HCT116 (cell line): ENCODE measurements around the gene PLEKHG1. TPM values are rescaled to one million over a fixed set of nuclear protein-coding genes. Genes with fewer than 3 reads are reported as not detected.

Experiments used
- ATAC-seq: fragments of 200-7000 bp; cut with Tn5 transposase; 2 replicates; pipeline ENCODE4 v1.9.1; 2020; ENCODE audit warnings: mild to moderate bottlenecking, moderate library complexity
- BruUV-seq: library from RNA; stranded (reverse); fragments of 400-500 nt; replicated peaks from 2 replicates; lab custom pipeline; 2021; lab: Mats Ljungman, UMichigan
- CTCF ChIA-PET: fragments of 300-600 bp; sonication (Branson Sonifier 250); formaldehyde crosslinking; loops from one replicate; lab custom pipeline; 2021; ENCODE audit warnings: antibody characterized with exemption; lab: Charles Lee
- POLR2A ChIA-PET: fragments of 300-600, 350-600 bp; sonication (Branson Sonifier 250); formaldehyde crosslinking; loops from one replicate; lab custom pipeline; 2021; ENCODE audit warnings: antibody characterized with exemption; lab: Charles Lee
- RAD21 ChIA-PET, 2 experiments: fragments of 300-600 bp; sonication (Branson Sonifier 250); formaldehyde crosslinking; loops; one replicate each; lab custom pipeline; 2023; ENCODE audit warnings: low total read pairs in 2 of 2; ENCODE audit not compliant: uncharacterized antibody in 2 of 2, unreplicated experiment in 2 of 2, low non-redundant PET in 1 of 2; lab: Charles Lee
- DNase-seq: peaks from one replicate; pipeline ENCODE4 v3.0.0-alpha.2; 2010; ENCODE audit warnings: low read depth, low spot score
- H2AFZ ChIP-seq: fragments of 200-600 bp; shearing (Covaris generic), sonication (generic); 2 replicates; pipeline ENCODE4 v1.6.1; 2017; ENCODE audit warnings: low read depth, mixed run types, mixed read lengths, antibody characterized with exemption, low read length; ENCODE audit not compliant: poor library complexity, severe bottlenecking
- H3K27ac ChIP-seq: 2 replicates; pipeline ENCODE4 v1.5.1; 2012; ENCODE audit warnings: low read depth, low read length
- H3K27me3 ChIP-seq: fragments of 200-600 bp; sonication (generic); 2 replicates; pipeline ENCODE4 v1.6.1; 2016; ENCODE audit warnings: mixed run types, low read length, mixed read lengths; ENCODE audit not compliant: insufficient read depth
- H3K36me3 ChIP-seq, 2 experiments: fragments of 200-500 bp in 1 of 2; fragments of 200-600 bp in 1 of 2; sonication (Bioruptor generic) in 1 of 2; sonication (generic) in 1 of 2; 2 replicates each; pipeline versions ENCODE4 v1.5.1 to v1.6.1; 2014 to 2016; ENCODE audit warnings: low read length in 2 of 2, inconsistent platforms in 1 of 2, mixed read lengths in 1 of 2, mixed run types in 1 of 2; ENCODE audit not compliant: insufficient read depth in 2 of 2, control insufficient read depth in 1 of 2
- H3K4me1 ChIP-seq, 2 experiments: fragments of 200-600 bp in 1 of 2; sonication (generic) in 1 of 2; 2 replicates each; pipeline versions ENCODE4 v1.5.1 to v1.6.1; 2012 to 2017; ENCODE audit warnings: low read length in 2 of 2, inconsistent platforms in 1 of 2, mild to moderate bottlenecking in 1 of 2, mixed read lengths in 1 of 2, mixed run types in 1 of 2, moderate library complexity in 1 of 2; ENCODE audit not compliant: insufficient read depth in 2 of 2, control insufficient read depth in 1 of 2
- H3K4me2 ChIP-seq: fragments of 200-600 bp; sonication (generic); 2 replicates; pipeline ENCODE4 v1.6.1; 2017; ENCODE audit warnings: mixed run types, low read length, mixed read lengths
- H3K4me3 ChIP-seq, 2 experiments: fragments of 200-600 bp in 1 of 2; sonication (generic) in 1 of 2; replicated peaks in 1 of 2; 2 replicates each; pipeline ENCODE4 v1.5.1; 2011 to 2016; ENCODE audit warnings: low read length in 2 of 2, control low read depth in 1 of 2, low read depth in 1 of 2, mild to moderate bottlenecking in 1 of 2, mixed read lengths in 1 of 2, mixed run types in 1 of 2
- H3K79me2 ChIP-seq: fragments of 200-600 bp; sonication (generic); 2 replicates; pipeline ENCODE4 v1.6.1; 2017; ENCODE audit warnings: mild to moderate bottlenecking, mixed run types, low read length, moderate library complexity, mixed read lengths; ENCODE audit not compliant: insufficient read depth
- H3K9ac ChIP-seq: fragments of 200-600 bp; sonication (generic); 2 replicates; pipeline ENCODE4 v1.6.1; 2016; ENCODE audit warnings: low read length, mixed read lengths
- H3K9me2 ChIP-seq: fragments of 200-600 bp; sonication (generic), shearing (Covaris generic); 2 replicates; pipeline ENCODE4 v1.6.1; 2017; ENCODE audit warnings: mixed run types, mild to moderate bottlenecking, moderate library complexity; ENCODE audit not compliant: insufficient read depth
- H3K9me3 ChIP-seq, 2 experiments: fragments of 200-500 bp in 1 of 2; fragments of 200-600 bp in 1 of 2; sonication (Bioruptor generic) in 1 of 2; sonication (generic) in 1 of 2; 2 replicates each; pipeline ENCODE4 v1.6.1; 2014 to 2017; ENCODE audit warnings: low read length in 2 of 2, mixed read lengths in 2 of 2, inconsistent platforms in 1 of 2, low read depth in 1 of 2, mild to moderate bottlenecking in 1 of 2, mixed run types in 1 of 2, moderate library complexity in 1 of 2; ENCODE audit not compliant: control insufficient read depth in 1 of 2, insufficient read depth in 1 of 2
- H4K20me1 ChIP-seq: fragments of 200-600 bp; sonication (generic), shearing (Covaris generic); 2 replicates; pipeline ENCODE4 v1.6.1; 2017; ENCODE audit warnings: mixed run types, mild to moderate bottlenecking, moderate library complexity; ENCODE audit not compliant: insufficient read depth
- ATF3 ChIP-seq: IDR thresholded peaks from 2 replicates; pipeline ENCODE4 v1.6.1; 2012
- CEBPB ChIP-seq: IDR thresholded peaks from 2 replicates; pipeline ENCODE4 v1.6.1; 2012; ENCODE audit warnings: low read depth
- JUND ChIP-seq: IDR thresholded peaks from 2 replicates; pipeline ENCODE4 v1.6.1; 2012
- SIN3A ChIP-seq: IDR thresholded peaks from 2 replicates; pipeline ENCODE4 v1.6.1; 2012; ENCODE audit warnings: low read depth
- SRF ChIP-seq: IDR thresholded peaks from 2 replicates; pipeline ENCODE4 v1.6.1; 2012; ENCODE audit warnings: low read depth
- TCF7L2 ChIP-seq: IDR thresholded peaks from 2 replicates; pipeline ENCODE4 v1.7.0; 2011; ENCODE audit warnings: borderline replicate concordance, inconsistent platforms; ENCODE audit not compliant: insufficient read depth, insufficient read length; ENCODE audit errors: extremely low read depth
- ZBTB33 ChIP-seq: IDR thresholded peaks from 2 replicates; pipeline ENCODE4 v1.6.1; 2011; ENCODE audit warnings: mild to moderate bottlenecking, low read length, moderate library complexity; ENCODE audit not compliant: insufficient replicate concordance; ENCODE audit errors: extremely low read depth
- ZFX ChIP-seq: fragments of 450-650 bp; IDR thresholded peaks from 2 replicates; pipeline ENCODE4 v1.6.1; 2017
- intact Hi-C: fragments of 100-400 bp; cut with micrococcal nuclease; formaldehyde crosslinking; loops from 2 replicates; pipeline ENCODE4 v1.10.0; 2022
- total RNA-seq: library from RNA; stranded (reverse); gene quantifications from one replicate; pipeline ENCODE4 v1.2.1, GENCODE V29; 2021; ENCODE audit not compliant: unreplicated experiment
- TF ChIP-seq, protein P1 (sequence below): IDR thresholded peaks from 2 replicates; pipeline ENCODE4 v1.6.1; 2012

The PLEKHG1 gene
- total RNA-seq, 1 experiment from 2014 or later = 10.4 TPM

DNA sequence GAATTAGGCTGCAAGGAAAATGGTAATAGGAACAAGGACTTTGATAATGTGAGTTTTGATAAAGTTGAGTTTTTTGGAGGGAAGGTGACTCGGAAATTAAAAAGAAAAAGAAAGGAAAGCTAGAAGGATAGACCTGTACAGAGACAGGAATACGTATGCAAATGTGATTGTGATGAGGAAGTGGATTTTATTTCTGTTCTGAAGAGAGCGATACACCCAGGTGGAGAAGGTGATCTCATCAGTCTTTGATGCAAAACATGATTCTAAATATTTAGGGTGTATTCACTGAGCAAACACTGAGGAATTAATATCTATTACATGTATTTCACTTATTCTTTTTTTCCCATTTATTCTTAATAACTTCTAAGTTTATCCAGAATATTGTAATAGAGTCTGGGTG is 9.2 kb upstream of the PLEKHG1 start:
- no peaks in the 10 kb centered on the region for H3K4me1 ChIP-seq
- ATAC-seq = no peak
- H3K36me3 ChIP-seq = no peaks in the 10 kb centered on the region
- TF ChIP-seq SRF (no peak), CEBPB (no peak), TCF7L2 (no peak), ATF3 (no peak), ZFX (no peak), JUND (no peak), ZBTB33 (no peak), SIN3A (no peak)
- TF ChIP-seq, protein P1, sequence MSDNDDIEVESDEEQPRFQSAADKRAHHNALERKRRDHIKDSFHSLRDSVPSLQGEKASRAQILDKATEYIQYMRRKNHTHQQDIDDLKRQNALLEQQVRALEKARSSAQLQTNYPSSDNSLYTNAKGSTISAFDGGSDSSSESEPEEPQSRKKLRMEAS = no peak
- intact Hi-C loops = loop anchor here (5.0 kb wide), 1 partner anchor 118 kb away; no protein-coding TSS in a partner anchor
- H2AFZ ChIP-seq = no peak overlapping the region
- no peaks in the 10 kb centered on the region for H3K9me3 ChIP-seq
- DNase-seq = no peak
- no peaks in the 10 kb centered on the region for H4K20me1 ChIP-seq
- BruUV-seq = no TSS peak
- H3K79me2 ChIP-seq = no peaks in the 10 kb centered on the region
- ChIA-PET CTCF (interaction anchor here (1.8 kb wide), 1 partner anchor 227 kb away, joined by 3 read pairs; no protein-coding TSS in a partner anchor), POLR2A (no interaction called here), RAD21 (no interaction called here)
- no peak overlapping the region for H3K4me3 ChIP-seq
- no peaks in the 10 kb centered on the region for H3K27me3 ChIP-seq
- H3K9ac ChIP-seq = no peak overlapping the region
- no peaks in the 10 kb centered on the region for H3K9me2 ChIP-seq
- no peak overlapping the region for H3K27ac ChIP-seq
- H3K4me2 ChIP-seq = no peak overlapping the region
